Neutrophil (primary cell): ENCODE data around the gene PRKCH.

Experiments used
- H3K27ac ChIP-seq: fragments of 200-600 bp; sonication (generic); 2 replicates; pipeline ENCODE4 v1.5.1; 2016; ENCODE audit warnings: mild to moderate bottlenecking, moderate library complexity
- H3K27me3 ChIP-seq: fragments of 200-600 bp; sonication (generic); 2 replicates; pipeline ENCODE4 v1.6.0; 2016; ENCODE audit warnings: mild to moderate bottlenecking
- H3K36me3 ChIP-seq: fragments of 200-600 bp; sonication (generic); 2 replicates; pipeline ENCODE4 v1.5.1; 2017
- H3K4me1 ChIP-seq, 2 experiments: fragments of 200-600 bp in 1 of 2; sonication (generic) in 1 of 2; 1 replicate in 1 of 2; 2 replicates in 1 of 2; pipeline versions ENCODE4 v1.5.1 to v1.6.1; 2013 to 2016; ENCODE audit warnings: low read depth in 1 of 2, low read length in 1 of 2, mild to moderate bottlenecking in 1 of 2, moderate library complexity in 1 of 2; ENCODE audit not compliant: control insufficient read depth in 1 of 2, insufficient read depth in 1 of 2
- H3K4me3 ChIP-seq, 2 experiments: fragments of 200-600 bp in 1 of 2; sonication (generic) in 1 of 2; 1 replicate in 1 of 2; 2 replicates in 1 of 2; pipeline ENCODE4 v1.5.1; 2013 to 2016; ENCODE audit warnings: low read depth in 1 of 2, low read length in 1 of 2, mild to moderate bottlenecking in 1 of 2, moderate library complexity in 1 of 2
- H3K9me3 ChIP-seq: fragments of 200-600 bp; sonication (generic); 2 replicates; pipeline ENCODE4 v1.5.1; 2016
- CTCF ChIP-seq: fragments of 200-600 bp; sonication (generic); IDR thresholded peaks from 2 replicates; pipeline ENCODE4 v1.5.1; 2016; ENCODE audit warnings: antibody characterized with exemption

Gene PRKCH

GRCh38 chr14:61474015-61474414 is 152.6 kb downstream of the PRKCH start:
- Histone ChIP-seq H3K27ac (peak overlapping the region; percentile 100), H3K4me3 (no peak overlapping the region), H3K36me3 (no peaks in the 10 kb centered on the region), H3K9me3 (no peaks in the 10 kb centered on the region), H3K27me3 (no peaks in the 10 kb centered on the region), H3K4me1 (peaks cover 83 to 88% of the 10 kb centered on the region in 2 experiments)
- TF ChIP-seq CTCF = no peak

GRCh38 chr14:61474701-61475100 is 153.3 kb downstream of the PRKCH start:
- Histone ChIP-seq H3K9me3 (no peaks in the 10 kb centered on the region), H3K4me3 (no peak overlapping the region), H3K27ac (peak overlapping the region; percentile 100), H3K4me1 (peaks cover 90 to 95% of the 10 kb centered on the region in 2 experiments), H3K36me3 (no peaks in the 10 kb centered on the region), H3K27me3 (no peaks in the 10 kb centered on the region)
- TF ChIP-seq CTCF = no peak

GRCh38 chr14:61475316-61475715 is 153.9 kb downstream of the PRKCH start:
- peak overlapping the region in 1 of 2 experiments; percentile 36 for H3K4me3 ChIP-seq
- peak; percentile 69 for TF ChIP-seq CTCF
- H3K36me3 ChIP-seq = no peaks in the 10 kb centered on the region
- no peaks in the 10 kb centered on the region for H3K27me3 ChIP-seq
- H3K27ac ChIP-seq = peak overlapping the region; percentile 100
- H3K4me1 ChIP-seq = peaks cover 96 to 98% of the 10 kb centered on the region in 2 experiments
- no peaks in the 10 kb centered on the region for H3K9me3 ChIP-seq

GRCh38 chr14:61476105-61476753 is 154.8 kb downstream of the PRKCH start:
- Histone ChIP-seq H3K27ac (peak overlapping the region; percentile 100), H3K36me3 (no peaks in the 10 kb centered on the region), H3K4me1 (peaks cover 97 to 99% of the 10 kb centered on the region in 2 experiments), H3K27me3 (no peaks in the 10 kb centered on the region), H3K9me3 (no peaks in the 10 kb centered on the region), H3K4me3 (peak overlapping the region; percentile 28 to 36)
- peak; percentile 8 for TF ChIP-seq CTCF

- Histone ChIP-seq H3K4me3 (peak overlapping the region; percentile 50 to 55), H3K27ac (peak overlapping the region; percentile 100), H3K4me1 (peaks cover 91 to 96% of the 10 kb centered on the region in 2 experiments)
These were observed 155.5 kb downstream of the PRKCH start for GRCh38 chr14:61476754-61477410.

More at GRCh38 chr14:61476754-61477410, 155.5 kb downstream of the PRKCH start:
- no peaks in the 10 kb centered on the region for H3K27me3 ChIP-seq
- no peaks in the 10 kb centered on the region for H3K36me3 ChIP-seq
- H3K9me3 ChIP-seq = no peaks in the 10 kb centered on the region
- TF ChIP-seq CTCF = no peak
